OCI-LY3 (cell line): Measurements from ENCODE around the gene MRPL28.

Experiments
- H2AFZ ChIP-seq: fragments of 200-600, 300-600 bp; shearing (Covaris generic); 2 replicates; pipeline ENCODE4 v1.6.0; 2014; ENCODE audit warnings: antibody characterized with exemption, low read depth, low read length
- H3K27ac ChIP-seq: fragments of 200-600, 300-600 bp; sonication (generic); 2 replicates; pipeline ENCODE4 v1.5.1; 2014; ENCODE audit warnings: mild to moderate bottlenecking, low read length, moderate library complexity, mixed read lengths
- H3K27me3 ChIP-seq: fragments of 200-600, 300-600 bp; sonication (generic); 2 replicates; pipeline ENCODE4 v1.6.1; 2014; ENCODE audit warnings: low read depth, low read length, mixed read lengths
- H3K36me3 ChIP-seq: fragments of 200-600, 300-600 bp; sonication (generic); replicated peaks from 2 replicates; pipeline ENCODE3; 2014; ENCODE audit warnings: low read depth, low read length, mixed read lengths
- H3K4me1 ChIP-seq: fragments of 300-600, 200-600 bp; sonication (generic); 2 replicates; pipeline ENCODE4 v1.6.1; 2014; ENCODE audit warnings: low read length, mixed read lengths
- H3K4me2 ChIP-seq: fragments of 200-600, 300-600 bp; sonication (generic); 2 replicates; pipeline ENCODE4 v1.6.1; 2014; ENCODE audit warnings: low read length, mixed read lengths
- H3K4me3 ChIP-seq: fragments of 300-600, 200-600 bp; sonication (generic); 2 replicates; pipeline ENCODE4 v1.5.1; 2014; ENCODE audit warnings: antibody characterized with exemption, mild to moderate bottlenecking, low read length, moderate library complexity
- H3K79me2 ChIP-seq: fragments of 300-600, 200-600 bp; shearing (Covaris generic); 2 replicates; pipeline ENCODE4 v1.6.1; 2014; ENCODE audit warnings: mild to moderate bottlenecking, low read length, mixed read lengths
- H3K9ac ChIP-seq: fragments of 300-600, 200-600 bp; shearing (Covaris generic); 2 replicates; pipeline ENCODE4 v1.6.0; 2014; ENCODE audit warnings: mild to moderate bottlenecking, low read length, moderate library complexity
- H3K9me3 ChIP-seq: fragments of 200-600, 300-600 bp; shearing (Covaris generic); 2 replicates; pipeline ENCODE4 v1.6.1; 2014; ENCODE audit warnings: low read length, mixed read lengths; ENCODE audit not compliant: insufficient read depth
- H4K20me1 ChIP-seq: fragments of 200-600, 300-600 bp; sonication (generic); 2 replicates; pipeline ENCODE4 v1.6.1; 2016; ENCODE audit warnings: low read length, mixed read lengths; ENCODE audit not compliant: insufficient read depth
- EZH2phosphoT487 ChIP-seq: fragments of 200-600 bp; shearing (Covaris generic); IDR thresholded peaks from 2 replicates; pipeline ENCODE4 v1.6.1; 2018; ENCODE audit warnings: antibody characterized with exemption, mixed run types, low read depth
- TF ChIP-seq, protein P1 (sequence below): fragments of 200-600, 300-600 bp; sonication (generic); IDR thresholded peaks from 2 replicates; pipeline ENCODE4 v1.5.1; 2014; ENCODE audit warnings: antibody characterized with exemption, low read length, low read depth

The MRPL28 gene

GRCh38 chr16:340370-341091 lies 29.8 kb downstream of the MRPL28 start:
- peaks cover 39% of the 10 kb centered on the region for H4K20me1 ChIP-seq
- no peaks in the 10 kb centered on the region for H3K4me1 ChIP-seq
- no peak overlapping the region for H3K4me2 ChIP-seq
- no peak for TF ChIP-seq EZH2phosphoT487
- TF ChIP-seq, protein P1, sequence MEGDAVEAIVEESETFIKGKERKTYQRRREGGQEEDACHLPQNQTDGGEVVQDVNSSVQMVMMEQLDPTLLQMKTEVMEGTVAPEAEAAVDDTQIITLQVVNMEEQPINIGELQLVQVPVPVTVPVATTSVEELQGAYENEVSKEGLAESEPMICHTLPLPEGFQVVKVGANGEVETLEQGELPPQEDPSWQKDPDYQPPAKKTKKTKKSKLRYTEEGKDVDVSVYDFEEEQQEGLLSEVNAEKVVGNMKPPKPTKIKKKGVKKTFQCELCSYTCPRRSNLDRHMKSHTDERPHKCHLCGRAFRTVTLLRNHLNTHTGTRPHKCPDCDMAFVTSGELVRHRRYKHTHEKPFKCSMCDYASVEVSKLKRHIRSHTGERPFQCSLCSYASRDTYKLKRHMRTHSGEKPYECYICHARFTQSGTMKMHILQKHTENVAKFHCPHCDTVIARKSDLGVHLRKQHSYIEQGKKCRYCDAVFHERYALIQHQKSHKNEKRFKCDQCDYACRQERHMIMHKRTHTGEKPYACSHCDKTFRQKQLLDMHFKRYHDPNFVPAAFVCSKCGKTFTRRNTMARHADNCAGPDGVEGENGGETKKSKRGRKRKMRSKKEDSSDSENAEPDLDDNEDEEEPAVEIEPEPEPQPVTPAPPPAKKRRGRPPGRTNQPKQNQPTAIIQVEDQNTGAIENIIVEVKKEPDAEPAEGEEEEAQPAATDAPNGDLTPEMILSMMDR = no peak
- no peaks in the 10 kb centered on the region for H3K9me3 ChIP-seq
- H3K79me2 ChIP-seq = peaks cover 75% of the 10 kb centered on the region
- H3K36me3 ChIP-seq = peaks cover 4% of the 10 kb centered on the region
- no peak overlapping the region for H2AFZ ChIP-seq
- no peak overlapping the region for H3K27ac ChIP-seq
- no peak overlapping the region for H3K4me3 ChIP-seq
- H3K9ac ChIP-seq = no peak overlapping the region
- no peaks in the 10 kb centered on the region for H3K27me3 ChIP-seq

GRCh38 chr16:339680-340079 lies 30.7 kb downstream of the MRPL28 start:
- Histone ChIP-seq H3K4me3 (no peak overlapping the region), H4K20me1 (peaks cover 44% of the 10 kb centered on the region), H3K4me1 (no peaks in the 10 kb centered on the region)

GRCh38 chr16:337975-338575 lies 32.3 kb downstream of the MRPL28 start:
- no peaks in the 10 kb centered on the region for H3K4me1 ChIP-seq
- TF ChIP-seq, protein P1 = no peak
- no peak for TF ChIP-seq EZH2phosphoT487
- H3K79me2 ChIP-seq = peaks cover 82% of the 10 kb centered on the region
- H3K4me2 ChIP-seq = no peak overlapping the region
- H3K27ac ChIP-seq = no peak overlapping the region
- H3K9ac ChIP-seq = no peak overlapping the region
- no peak overlapping the region for H2AFZ ChIP-seq
- H3K9me3 ChIP-seq = no peaks in the 10 kb centered on the region
- H3K36me3 ChIP-seq = peaks cover 3% of the 10 kb centered on the region
- H4K20me1 ChIP-seq = peaks cover 51% of the 10 kb centered on the region
- no peak overlapping the region for H3K4me3 ChIP-seq
- H3K27me3 ChIP-seq = no peaks in the 10 kb centered on the region

More at GRCh38 chr16:339680-340079, 30.7 kb downstream of the MRPL28 start:
- Histone ChIP-seq H3K27ac (no peak overlapping the region), H3K9me3 (no peaks in the 10 kb centered on the region), H2AFZ (no peak overlapping the region), H3K79me2 (peaks cover 76% of the 10 kb centered on the region), H3K9ac (no peak overlapping the region), H3K4me2 (no peak overlapping the region), H3K27me3 (no peaks in the 10 kb centered on the region), H3K36me3 (peaks cover 4% of the 10 kb centered on the region)
- TF ChIP-seq EZH2phosphoT487 = no peak
- TF ChIP-seq, protein P1 = no peak

DNA sequence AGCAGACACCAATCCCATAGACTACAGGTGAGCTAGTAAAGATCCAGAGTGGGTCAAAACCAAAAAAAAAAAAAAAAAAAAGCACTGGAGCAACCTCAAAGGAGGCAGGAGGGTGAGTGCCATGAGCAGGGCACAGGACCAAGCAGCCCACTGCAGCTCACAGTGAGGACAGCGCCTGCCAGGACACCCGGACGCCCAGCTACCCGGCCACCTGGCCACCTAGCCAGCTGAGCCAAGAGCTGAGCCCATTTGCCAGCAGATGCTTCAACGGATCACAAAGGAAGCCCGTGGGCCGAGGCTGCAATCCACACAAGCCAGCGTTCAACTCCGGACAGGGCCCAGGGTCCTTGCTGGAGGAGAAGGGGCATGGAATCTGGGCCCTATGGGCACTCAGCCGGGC lies 32.9 kb downstream of the MRPL28 start:
- Histone ChIP-seq H3K27me3 (no peaks in the 10 kb centered on the region), H3K27ac (no peak overlapping the region), H3K9me3 (no peaks in the 10 kb centered on the region), H3K4me3 (no peak overlapping the region), H3K4me2 (no peak overlapping the region), H2AFZ (no peak overlapping the region), H3K79me2 (peaks cover 80% of the 10 kb centered on the region), H3K36me3 (no peaks in the 10 kb centered on the region), H3K9ac (no peak overlapping the region), H3K4me1 (no peaks in the 10 kb centered on the region), H4K20me1 (peaks cover 44% of the 10 kb centered on the region)
- TF ChIP-seq, protein P1 = no peak
- no peak for TF ChIP-seq EZH2phosphoT487
